Psoas muscle (tissue), 8 donors: Measurements from ENCODE around the gene SELPLG. TPM values are rescaled to one million over a fixed set of nuclear protein-coding genes. Genes with fewer than 3 reads are reported as not detected.

Experiments
- ATAC-seq, 4 donors: fragments of 200-7000 bp; cut with Tn5 transposase; one replicate each; pipeline ENCODE4 v1.9.1; 2020; ENCODE audit warnings: moderate library complexity in 3 of 4, mild to moderate bottlenecking in 2 of 4
- DNase-seq, 2 donors: peaks; one replicate each; pipeline ENCODE4 v3.0.0-alpha.2; 2020
- H3K27ac ChIP-seq: fragments of 200-600 bp; one replicate; pipeline ENCODE4 v1.8.0; 2022
- H3K27me3 ChIP-seq, 3 donors: fragments of 200-600 bp in 1 of 3; one replicate each; pipeline versions ENCODE4 v1.6.1 to v1.8.0; 2013 to 2022; ENCODE audit warnings: low read length in 2 of 3, mild to moderate bottlenecking in 2 of 3, moderate library complexity in 1 of 3; ENCODE audit not compliant: insufficient read depth in 3 of 3
- H3K36me3 ChIP-seq, 2 donors: fragments of 200-600 bp in 1 of 2; one replicate each; pipeline versions ENCODE4 v1.6.1 to v1.8.0; 2013 to 2022; ENCODE audit warnings: low read depth in 1 of 2, mild to moderate bottlenecking in 1 of 2, moderate library complexity in 1 of 2; ENCODE audit not compliant: insufficient read depth in 1 of 2
- H3K4me1 ChIP-seq: fragments of 200-600 bp; one replicate; pipeline ENCODE4 v1.8.0; 2022
- H3K4me3 ChIP-seq: fragments of 200-600 bp; one replicate; pipeline ENCODE4 v1.8.0; 2022; ENCODE audit warnings: mild to moderate bottlenecking
- H3K9me3 ChIP-seq: fragments of 200-600 bp; one replicate; pipeline ENCODE4 v1.8.0; 2022
- CTCF ChIP-seq: fragments of 200-600 bp; IDR thresholded peaks from one replicate; pipeline ENCODE4 v1.8.0; 2022; ENCODE audit warnings: antibody characterized with exemption
- WGBS, 3 donors: extraction: QIAGEN DNeasy Blood & Tissue Kit; methylation state at CpG; one replicate each; pipeline versions ENCODE4 v1.1.6 to v1.1.7; 2013; 5-methylcytosine and 5-hydroxymethylcytosine counted together
- intact Hi-C, 2 donors: fragments of 100-400 bp; cut with DNase I; formaldehyde crosslinking; loops; one replicate each; pipeline versions ENCODE4 v1.11.0 to v1.14.2; 2022
- polyA plus RNA-seq, 3 donors: library from polyadenylated mRNA; stranded (reverse); fragments of 200-250 nt; gene quantifications; one replicate each; pipeline ENCODE4 v1.2.3, GENCODE V29; 2013
- total RNA-seq, 4 donors: library from RNA; stranded (reverse); fragmentation: NEBNext Ultra II Directional in 2 of 4; extraction: Animal tissue kit (Norgen Biotek cat#: 25700) in 2 of 4; gene quantifications; one replicate each; pipeline versions ENCODE4 v1.2.1 to v1.2.4, GENCODE V29; 2021 to 2023
- donor health status: healthy with polysubstance abuse.
- donor health status: DM: no; HTN: no; CAD: no; lungs with moderate emphysema.
- donor health status: Bipolar disorder and iron deficiency.
- donor health status: healthy.
- donor health status: DM: yes; HTN: yes; CAD: no.
- donor health status: DM: no; HTN: no; CAD: no.
- donor health status: DM: no; HTN: no; CAD: no.
- donor health status: DM: yes; HTN: yes; CAD: no.

Gene SELPLG
- total and polyA plus RNA-seq, 7 donors = 0.62 to 3.8 (median 1.5) TPM

DNA sequence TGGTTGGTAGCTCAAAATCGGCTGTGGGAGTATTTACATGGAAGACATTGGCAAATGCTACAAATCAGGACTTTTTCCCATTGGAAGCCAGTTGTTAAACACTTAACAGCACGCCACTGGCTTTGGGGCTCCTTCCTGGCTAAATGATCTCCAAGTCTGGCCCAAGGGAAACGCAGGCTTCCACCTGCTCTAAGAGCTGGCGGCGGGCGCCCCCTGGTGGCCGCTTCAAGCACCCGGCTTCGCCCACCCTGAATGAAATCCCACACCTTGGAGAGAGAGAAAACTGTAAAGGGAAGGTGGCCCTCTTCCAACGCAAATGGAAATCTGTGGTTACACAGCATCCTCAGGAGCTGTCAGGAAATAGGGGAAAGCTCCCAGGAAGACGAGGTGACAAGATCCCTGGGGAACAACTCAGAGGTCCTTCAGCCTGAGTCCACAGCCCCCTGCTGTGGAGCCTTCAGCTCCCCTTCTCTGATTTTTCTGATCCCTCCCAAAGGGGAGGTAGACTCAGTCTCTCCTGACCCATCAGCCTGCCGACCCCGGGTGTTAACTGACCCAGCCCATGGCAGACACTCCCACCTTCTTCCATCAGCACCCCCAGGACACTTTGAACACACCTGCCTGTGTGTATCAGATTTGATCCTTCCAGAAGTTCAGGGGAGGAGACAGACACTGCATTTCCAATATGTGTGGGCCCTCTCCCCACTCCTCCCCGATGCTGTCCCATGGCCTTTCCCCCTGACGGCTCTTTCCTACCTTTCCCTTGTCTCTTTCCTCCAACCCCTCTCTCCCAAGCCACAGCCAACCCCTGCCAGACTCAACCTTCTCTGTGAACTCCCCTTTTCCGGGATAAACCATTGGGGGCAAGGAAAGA, 15.4 kb downstream of the SELPLG start:
- peaks cover 5% of the 10 kb centered on the region for H3K9me3 ChIP-seq
- H3K36me3 ChIP-seq = no peaks in the 10 kb centered on the region
- H3K27ac ChIP-seq = no peak overlapping the region
- intact Hi-C loops = loop anchor here (1.0 to 2.0 kb wide), 2 partner anchors 54 kb away; no protein-coding TSS in a partner anchor
- H3K4me1 ChIP-seq = peaks cover 4% of the 10 kb centered on the region
- WGBS, 3 donors = 8 to 12% (median 9%) methylated on average over 16 of the region's 16 CpGs
- no peak overlapping the region for H3K4me3 ChIP-seq
- DNase-seq (peak; percentile 83 to 88), ATAC-seq (peak; percentile 85 to 97 (median 90))
- H3K27me3 ChIP-seq = peaks cover 0 to 2% (median 0%) of the 10 kb centered on the region in 3 donors
- peak; percentile 99 for TF ChIP-seq CTCF

- WGBS, 3 donors = 68 to 79% (median 73%) methylated on average over 14 of the region's 14 CpGs
- no peak for TF ChIP-seq CTCF
- no peak for DNase-seq
- Histone ChIP-seq H3K9me3 (peaks cover 5% of the 10 kb centered on the region), H3K4me1 (peaks cover 4% of the 10 kb centered on the region), H3K4me3 (no peak overlapping the region), H3K36me3 (no peaks in the 10 kb centered on the region), H3K27ac (no peak overlapping the region), H3K27me3 (peaks cover 0 to 2% (median 0%) of the 10 kb centered on the region in 3 donors)
- intact Hi-C loops = loop anchor here in 1 of 2 donors (2.0 kb wide), 1 partner anchor 42 kb away; no protein-coding TSS in a partner anchor
- peak in 1 of 4 donors; percentile 6 for ATAC-seq
Observed at GRCh38 chr12:108616941-108617858, 16.5 kb downstream of the SELPLG start.

DNA sequence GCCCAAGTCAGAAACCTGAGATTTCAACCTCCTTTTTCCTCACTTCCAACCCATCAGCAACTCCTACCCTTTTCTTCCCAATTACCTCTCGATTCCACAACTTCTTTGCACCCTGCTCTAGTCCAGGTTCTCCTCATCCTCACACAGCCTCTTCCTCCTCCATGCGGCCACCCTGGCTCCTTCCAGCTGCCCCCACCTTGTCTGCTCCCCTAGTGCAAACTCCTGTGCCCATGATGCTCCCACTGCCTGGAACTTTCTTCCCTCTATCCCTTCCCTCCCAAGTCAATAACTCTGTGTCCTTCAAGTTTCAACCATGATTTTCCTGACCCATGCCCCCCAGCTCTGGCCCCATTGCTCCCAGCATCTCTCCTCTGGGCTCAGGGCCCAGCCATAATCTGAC, 17.3 kb downstream of the SELPLG start:
- DNase-seq (no peak), ATAC-seq (no peak)
- Histone ChIP-seq H3K4me3 (no peak overlapping the region), H3K27ac (no peak overlapping the region), H3K27me3 (peaks cover 0 to 2% (median 0%) of the 10 kb centered on the region in 3 donors), H3K9me3 (peaks cover 5% of the 10 kb centered on the region), H3K4me1 (peaks cover 4% of the 10 kb centered on the region), H3K36me3 (no peaks in the 10 kb centered on the region)
- intact Hi-C loops = loop anchor here in 1 of 2 donors (2.0 kb wide), 1 partner anchor 42 kb away; no protein-coding TSS in a partner anchor
- WGBS, 3 donors = 94 to 100% (median 96%) methylated on average over 2 of the region's 2 CpGs
- no peak for TF ChIP-seq CTCF

DNA sequence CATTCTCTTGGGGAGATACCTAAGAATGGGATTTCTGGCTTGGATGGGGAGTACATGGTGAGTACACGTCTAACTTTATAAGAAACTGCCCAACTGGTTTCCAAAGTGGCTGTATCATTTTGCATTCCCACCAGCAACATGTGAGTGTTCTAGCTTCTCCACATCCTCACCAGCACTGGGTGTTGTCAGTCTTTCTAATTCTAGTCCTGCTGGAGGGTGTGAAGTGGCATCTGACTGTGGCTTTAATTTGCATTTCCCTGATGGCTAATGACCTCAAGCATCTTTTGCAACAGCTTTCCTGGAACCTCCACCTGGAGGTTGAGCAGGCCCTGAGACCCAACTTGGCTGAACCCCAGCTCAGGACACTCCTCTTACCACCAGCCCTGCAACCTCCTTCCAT, 17.8 kb downstream of the SELPLG start:
- no peak for ATAC-seq

More for the DNA sequence above, 17.8 kb downstream of the SELPLG start:
- no peak for TF ChIP-seq CTCF
- H3K27ac ChIP-seq = no peak overlapping the region
- H3K9me3 ChIP-seq = peaks cover 5% of the 10 kb centered on the region
- H3K27me3 ChIP-seq = peaks cover 0 to 2% (median 0%) of the 10 kb centered on the region in 3 donors
- intact Hi-C loops = loop anchor here in 1 of 2 donors (2.0 kb wide), 1 partner anchor 41 kb away; no protein-coding TSS in a partner anchor
- WGBS, 3 donors = 56 to 61% (median 59%) methylated on average over 1 of the region's 1 CpG
- DNase-seq = no peak
- H3K4me1 ChIP-seq = peaks cover 4% of the 10 kb centered on the region
- H3K4me3 ChIP-seq = no peak overlapping the region
- H3K36me3 ChIP-seq = no peaks in the 10 kb centered on the region
